Measurements from ENCODE around the gene ATP6V1G1.

- TF ChIP-seq, protein P1, sequence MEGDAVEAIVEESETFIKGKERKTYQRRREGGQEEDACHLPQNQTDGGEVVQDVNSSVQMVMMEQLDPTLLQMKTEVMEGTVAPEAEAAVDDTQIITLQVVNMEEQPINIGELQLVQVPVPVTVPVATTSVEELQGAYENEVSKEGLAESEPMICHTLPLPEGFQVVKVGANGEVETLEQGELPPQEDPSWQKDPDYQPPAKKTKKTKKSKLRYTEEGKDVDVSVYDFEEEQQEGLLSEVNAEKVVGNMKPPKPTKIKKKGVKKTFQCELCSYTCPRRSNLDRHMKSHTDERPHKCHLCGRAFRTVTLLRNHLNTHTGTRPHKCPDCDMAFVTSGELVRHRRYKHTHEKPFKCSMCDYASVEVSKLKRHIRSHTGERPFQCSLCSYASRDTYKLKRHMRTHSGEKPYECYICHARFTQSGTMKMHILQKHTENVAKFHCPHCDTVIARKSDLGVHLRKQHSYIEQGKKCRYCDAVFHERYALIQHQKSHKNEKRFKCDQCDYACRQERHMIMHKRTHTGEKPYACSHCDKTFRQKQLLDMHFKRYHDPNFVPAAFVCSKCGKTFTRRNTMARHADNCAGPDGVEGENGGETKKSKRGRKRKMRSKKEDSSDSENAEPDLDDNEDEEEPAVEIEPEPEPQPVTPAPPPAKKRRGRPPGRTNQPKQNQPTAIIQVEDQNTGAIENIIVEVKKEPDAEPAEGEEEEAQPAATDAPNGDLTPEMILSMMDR (IDR thresholded peaks at IDR 0.05; ENCODE audit: poor library complexity), result no peak
- TF ChIP-seq EZH2phosphoT487 (IDR thresholded peaks at IDR 0.05; ENCODE audit: low read depth, severe bottlenecking, unreplicated experiment) (no peak), EZH2 (IDR thresholded peaks at IDR 0.05; ENCODE audit: borderline replicate concordance) (no peak)
Measured at GRCh38 chr9:114606597-114607207, 19.1 kb downstream of the ATP6V1G1 start.

Data from hepatocyte (in vitro differentiated cells).